A549 treated with Mapracorat at 1 μM for 4 hours (cell line): Measurements from ENCODE around the gene TMEM171. TPM values are rescaled to one million over a fixed set of nuclear protein-coding genes. Genes with fewer than 3 reads are reported as not detected.

Experiments
- total RNA-seq: library from RNA; stranded (reverse); fragments of 200-300 nt; extraction: Qiagen RNA extraction; gene quantifications from 5 replicates; pipeline ENCODE4 v1.2.3, GENCODE V29; 2022

The TMEM171 gene
- 4.6 to 6.8 TPM (median 5.7 TPM) in 5 replicates for total RNA-seq

GRCh38 chr5:73120222-73121118 lies at the start of gene TMEM171:
TSS of gene TMEM171 (plus strand) at chr5:73120575. CDS start at chr5:73123374, 2,799 bp downstream.

GRCh38 chr5:73172951-73173350 lies 52.6 kb downstream of the TMEM171 start, which contains the start of gene TMEM174:
TSS of gene TMEM174 (plus strand) at chr5:73173193. CDS start at chr5:73173244, 51 bp downstream.

Other genes starting within 250 kb of the TMEM171 start
- 10.5 to 20.3 TPM (median 15.9 TPM) in 5 replicates for gene FCHO2, start 164.5 kb upstream of the TMEM171 start, total RNA-seq
- not detected in 5 replicates for gene TMEM174, start 52.6 kb downstream of the TMEM171 start, total RNA-seq